H1 (cell line): ENCODE measurements around the gene PXN. TPM values are rescaled to one million over a fixed set of nuclear protein-coding genes. Genes with fewer than 3 reads are reported as not detected.
A peak's percentile ranks its signal among the peaks of the same experiment; 100 is the strongest.
"Not testable (repeated sequence)": the region's sequence is repeated elsewhere in the genome, so short reads cannot be mapped to it uniquely, and the experiment has no call there.

Experiments used
- CTCF ChIA-PET: fragments of 300-600 bp; sonication (Branson Sonifier 250); formaldehyde crosslinking; loops from one replicate; lab custom pipeline; 2021; ENCODE audit not compliant: partially characterized antibody; lab: Charles Lee
- POLR2A ChIA-PET: fragments of 300-600 bp; sonication (Branson Sonifier 250); formaldehyde crosslinking; loops from one replicate; lab custom pipeline; 2021; ENCODE audit warnings: inconsistent platforms; ENCODE audit not compliant: partially characterized antibody; lab: Charles Lee
- DNase-seq, 2 experiments: peaks; one replicate each; pipeline versions ENCODE4 v3.0.0 to v3.0.0-alpha.2; 2010 to 2022; ENCODE audit warnings: low spot score in 2 of 2, low read depth in 1 of 2, mixed read lengths in 1 of 2
- FAIRE-seq: peaks from 2 replicates; lab custom pipeline; 2011; peaks lifted over from hg19 to GRCh38; lab: Jason Lieb, UNC
- H2AFZ ChIP-seq: 2 replicates; pipeline ENCODE4 v1.8.1; 2012; ENCODE audit warnings: low read length, inconsistent platforms
- H2AK5ac ChIP-seq: 2 replicates; pipeline ENCODE4 v1.6.1; 2013; ENCODE audit warnings: low read depth, low read length
- H2BK120ac ChIP-seq: replicated peaks from 2 replicates; pipeline ENCODE3; 2013; ENCODE audit warnings: low read depth, low read length, inconsistent platforms
- H2BK12ac ChIP-seq: 2 replicates; pipeline ENCODE4 v1.6.1; 2013; ENCODE audit warnings: low read depth, low read length
- H2BK15ac ChIP-seq: 2 replicates; pipeline ENCODE4 v1.6.1; 2013; ENCODE audit warnings: low read length
- H2BK20ac ChIP-seq: 2 replicates; pipeline ENCODE4 v1.6.1; 2013; ENCODE audit warnings: low read length
- H2BK5ac ChIP-seq: 2 replicates; pipeline ENCODE4 v1.6.1; 2013; ENCODE audit warnings: low read depth, low read length
- H3K14ac ChIP-seq: 2 replicates; pipeline ENCODE4 v1.6.1; 2013; ENCODE audit warnings: inconsistent platforms; ENCODE audit not compliant: insufficient read length
- H3K18ac ChIP-seq: 2 replicates; pipeline ENCODE4 v1.6.1; 2013; ENCODE audit warnings: low read length; ENCODE audit errors: extremely low read depth
- H3K23ac ChIP-seq: 2 replicates; pipeline ENCODE4 v1.6.1; 2013; ENCODE audit warnings: inconsistent platforms; ENCODE audit not compliant: insufficient read length
- H3K23me2 ChIP-seq: 2 replicates; pipeline ENCODE4 v1.6.1; 2013; ENCODE audit warnings: low read depth, low read length
- H3K27ac ChIP-seq: 2 replicates; pipeline ENCODE4 v1.6.1; 2011; ENCODE audit warnings: low read depth, low read length, inconsistent platforms
- H3K27me3 ChIP-seq, 4 experiments: replicated peaks in 1 of 4; 1 replicate in 1 of 4; 2 replicates in 3 of 4; pipeline versions ENCODE4 v1.6.1 to v1.8.1; 2011 to 2013; ENCODE audit warnings: low read length in 3 of 4, mild to moderate bottlenecking in 3 of 4, inconsistent platforms in 2 of 4, mixed read lengths in 2 of 4, moderate library complexity in 1 of 4; ENCODE audit not compliant: control insufficient read depth in 3 of 4, insufficient read depth in 3 of 4; ENCODE audit errors: extremely low read depth in 1 of 4
- H3K36me3 ChIP-seq, 4 experiments: 2 replicates each; pipeline versions ENCODE4 v1.6.1 to v1.8.1; 2011 to 2013; ENCODE audit warnings: mild to moderate bottlenecking in 4 of 4, low read length in 3 of 4, moderate library complexity in 2 of 4, control low read depth in 1 of 4, inconsistent platforms in 1 of 4; ENCODE audit not compliant: insufficient read depth in 4 of 4, control insufficient read depth in 2 of 4
- H3K4ac ChIP-seq: replicated peaks from 2 replicates; pipeline ENCODE3; 2013; ENCODE audit warnings: low read length, low read depth, mixed read lengths, inconsistent platforms; ENCODE audit not compliant: insufficient read length
- H3K4me1 ChIP-seq, 4 experiments: replicated peaks in 1 of 4; 1 replicate in 1 of 4; 2 replicates in 3 of 4; pipeline versions ENCODE4 v1.6.1 to v1.8.1; 2011 to 2013; ENCODE audit warnings: low read length in 3 of 4, inconsistent platforms in 2 of 4, mixed read lengths in 1 of 4; ENCODE audit not compliant: insufficient read depth in 4 of 4, control insufficient read depth in 3 of 4
- H3K4me2 ChIP-seq, 2 experiments: 2 replicates each; pipeline versions ENCODE4 v1.6.1 to v1.8.1; 2011 to 2013; ENCODE audit warnings: low read depth in 2 of 2, low read length in 2 of 2, control low read depth in 1 of 2, inconsistent platforms in 1 of 2, mild to moderate bottlenecking in 1 of 2; ENCODE audit not compliant: insufficient read depth in 1 of 2
- H3K4me3 ChIP-seq, 4 experiments: fragments of 200-600, 300-600 bp in 1 of 4; sonication (generic), shearing (Covaris generic), sonication (Bioruptor Twin) in 1 of 4; 2 replicates each; pipeline versions ENCODE4 v1.5.1 to v1.8.1; 2011 to 2016; ENCODE audit warnings: low read length in 4 of 4, low read depth in 3 of 4, control low read depth in 2 of 4, inconsistent platforms in 2 of 4, mild to moderate bottlenecking in 2 of 4, mixed read lengths in 1 of 4, moderate library complexity in 1 of 4; ENCODE audit not compliant: insufficient read depth in 2 of 4; ENCODE audit errors: extremely low read depth in 1 of 4
- H3K56ac ChIP-seq: replicated peaks from 2 replicates; pipeline ENCODE3; 2013; ENCODE audit warnings: low read depth, mild to moderate bottlenecking, mixed read lengths, low read length, inconsistent platforms; ENCODE audit not compliant: insufficient read length
- H3K79me1 ChIP-seq: 2 replicates; pipeline ENCODE4 v1.6.1; 2013; ENCODE audit warnings: low read depth, low read length, control low read depth
- H3K79me2 ChIP-seq, 2 experiments: 2 replicates each; pipeline versions ENCODE4 v1.6.1 to v1.8.1; 2012 to 2013; ENCODE audit warnings: low read length in 2 of 2, mild to moderate bottlenecking in 2 of 2, inconsistent platforms in 1 of 2; ENCODE audit not compliant: insufficient read depth in 2 of 2, control insufficient read depth in 1 of 2
- H3K9ac ChIP-seq, 4 experiments: replicated peaks in 1 of 4; 1 replicate in 1 of 4; 2 replicates in 3 of 4; pipeline versions ENCODE4 v1.6.1 to v1.8.1; 2011 to 2013; ENCODE audit warnings: low read depth in 3 of 4, low read length in 3 of 4, control low read depth in 2 of 4, mild to moderate bottlenecking in 2 of 4, moderate library complexity in 2 of 4, inconsistent platforms in 1 of 4; ENCODE audit errors: extremely low read depth in 1 of 4
- H3K9me3 ChIP-seq, 2 experiments: 2 replicates each; pipeline versions ENCODE4 v1.6.1 to v1.8.1; 2012 to 2013; ENCODE audit warnings: mild to moderate bottlenecking in 2 of 2, moderate library complexity in 2 of 2, control low read depth in 1 of 2, inconsistent platforms in 1 of 2, low read depth in 1 of 2, low read length in 1 of 2, mixed read lengths in 1 of 2; ENCODE audit not compliant: insufficient read depth in 2 of 2
- H4K20me1 ChIP-seq, 2 experiments: replicated peaks in 1 of 2; 2 replicates each; pipeline versions ENCODE3 to v1.8.1; 2011 to 2013; ENCODE audit warnings: inconsistent platforms in 2 of 2, low read length in 2 of 2, mild to moderate bottlenecking in 1 of 2; ENCODE audit not compliant: insufficient read depth in 2 of 2, control insufficient read depth in 1 of 2
- H4K5ac ChIP-seq: 2 replicates; pipeline ENCODE4 v1.6.1; 2013; ENCODE audit warnings: low read length, low read depth, mixed read lengths, inconsistent platforms; ENCODE audit not compliant: insufficient read length
- H4K8ac ChIP-seq: 2 replicates; pipeline ENCODE4 v1.8.0; 2013; ENCODE audit warnings: mild to moderate bottlenecking, moderate library complexity, low read length, inconsistent platforms; ENCODE audit not compliant: insufficient read depth; ENCODE audit errors: extremely low read depth
- H4K91ac ChIP-seq: replicated peaks from 2 replicates; pipeline ENCODE3; 2013; ENCODE audit warnings: low read length, mixed read lengths, inconsistent platforms; ENCODE audit not compliant: insufficient read length
- POLR2A ChIP-seq, 2 experiments: IDR thresholded peaks; 1 replicate in 1 of 2; 2 replicates in 1 of 2; pipeline ENCODE4 v1.6.1; 2011; ENCODE audit warnings: low read depth in 2 of 2, low read length in 2 of 2, mild to moderate bottlenecking in 2 of 2; ENCODE audit errors: control extremely low read depth in 1 of 2
- WGBS, 2 experiments: shearing (Covaris generic) in 1 of 2; methylation state at CpG; one replicate each; pipeline versions ENCODE4 v1.1.6 to v1.1.7; 2013 to 2015; ENCODE audit warnings: low lambda C conversion rate in 2 of 2, mixed read lengths in 2 of 2, inconsistent platforms in 1 of 2, low coverage in 1 of 2, missing lambda C conversion rate in 1 of 2; ENCODE audit not compliant: insufficient replicate concordance in 2 of 2, insufficient coverage in 1 of 2, insufficient read length in 1 of 2; ENCODE audit errors: extremely low coverage in 1 of 2, missing lambda C conversion rate in 1 of 2; 5-methylcytosine and 5-hydroxymethylcytosine counted together
- polyA plus RNA-seq, 7 experiments: library from polyadenylated mRNA; depleted of rRNA in 3 of 7; stranded (reverse) in 5 of 7; unstranded in 2 of 7; fragments of >200 nt in 5 of 7; fragments of 200-250 nt in 2 of 7; gene quantifications; 1 replicate in 5 of 7; 2 replicates in 1 of 7; 4 replicates in 1 of 7; pipeline versions ENCODE4 v1.2.1 to v1.2.3, GENCODE V29; 2011 to 2013; ENCODE audit warnings: missing spikeins in 2 of 7, mixed read lengths in 2 of 7
- total RNA-seq: library from RNA; stranded (reverse); fragmentation: NEBNext Ultra II Directional; extraction: Animal tissue kit (Norgen Biotek cat#: 25700); gene quantifications from 2 replicates; pipeline ENCODE4 v1.2.1, GENCODE V29; 2021

PXN gene
- total and polyA plus RNA-seq, 2 of the 8 experiments (the other 6 are each of a cell fraction or from before 2014, with no cell fraction given), result 51.0 to 105 TPM

GRCh38 chr12:120213182-120213581 is 52.3 kb downstream of the PXN start:
- FAIRE-seq, H2AK5ac ChIP-seq, H3K4me2 ChIP-seq, H3K14ac ChIP-seq, H3K9me3 ChIP-seq, H2BK12ac ChIP-seq, H3K9ac ChIP-seq, H3K4ac ChIP-seq, H4K8ac ChIP-seq, H4K20me1 ChIP-seq, DNase-seq, H3K27me3 ChIP-seq, H3K18ac ChIP-seq, H3K4me3 ChIP-seq, H2AFZ ChIP-seq, H2BK20ac ChIP-seq, H3K56ac ChIP-seq, H4K91ac ChIP-seq, H4K5ac ChIP-seq, H3K23ac ChIP-seq, H3K79me2 ChIP-seq, H3K23me2 ChIP-seq, H3K79me1 ChIP-seq, H3K4me1 ChIP-seq, H3K27ac ChIP-seq, H2BK120ac ChIP-seq, H2BK15ac ChIP-seq, H2BK5ac ChIP-seq: not testable (repeated sequence)
- peak in 1 of 2 experiments; percentile 15; a peak in 1 of 3 replicates for TF ChIP-seq POLR2A (IDR thresholded peaks at IDR 0.05; ENCODE audit: control extremely low read depth in 1 of 2, low read depth in 2 of 2, low read length in 2 of 2)
- CTCF ChIA-PET, result interaction anchor here (1.2 kb wide), 1 partner anchor 15 kb away, joined by 3 read pairs; no protein-coding TSS in a partner anchor
- WGBS, 2 experiments, result 92% methylated on average over 5 of the region's 5 CpGs; no CpG with 5 or more reads in 1 of the 2 experiments
- H3K36me3 ChIP-seq, result peaks cover 7 to 48% (median 30%) of the 10 kb centered on the region in 4 experiments
- POLR2A ChIA-PET, result interaction anchor here (29.0 to 88.3 kb wide), 3 partner anchors 3 to 54 kb away, joined by 1305 to 4270 read pairs (median 1305); partner anchors contain the start of genes GCN1, PXN, RNU4-1 and RNU4-2
